Astrocyte (in vitro differentiated cells and primary cell): ENCODE results near the gene SAV1. TPM values are rescaled to one million over a fixed set of nuclear protein-coding genes. Genes with fewer than 3 reads are reported as not detected.
"Not testable (repeated sequence)": the region's sequence is repeated elsewhere in the genome, so short reads cannot be mapped to it uniquely, and the experiment has no call there.

Source experiments
- DNase-seq: peaks from one replicate; pipeline ENCODE4 v3.0.0-alpha.2; 2010; ENCODE audit warnings: low read depth
- FAIRE-seq: peaks from 2 replicates; lab custom pipeline; 2011; peaks lifted over from hg19 to GRCh38; lab: Jason Lieb, UNC
- H2AFZ ChIP-seq: 2 replicates; pipeline ENCODE4 v1.6.0; 2012; ENCODE audit warnings: low read depth, low read length, inconsistent platforms
- H3K27ac ChIP-seq: 2 replicates; pipeline ENCODE4 v1.5.1; 2011; ENCODE audit warnings: low read depth, low read length, inconsistent platforms
- H3K27me3 ChIP-seq: 2 replicates; pipeline ENCODE4 v1.6.0; 2011; ENCODE audit warnings: low read length, inconsistent platforms; ENCODE audit not compliant: insufficient read depth
- H3K36me3 ChIP-seq: 2 replicates; pipeline ENCODE4 v1.5.1; 2011; ENCODE audit warnings: low read length, inconsistent platforms; ENCODE audit not compliant: insufficient read depth
- H3K4me1 ChIP-seq: 2 replicates; pipeline ENCODE4 v1.5.1; 2011; ENCODE audit warnings: low read length, inconsistent platforms; ENCODE audit not compliant: insufficient read depth
- H3K4me2 ChIP-seq: 2 replicates; pipeline ENCODE4 v1.6.0; 2012; ENCODE audit warnings: low read length, inconsistent platforms
- H3K4me3 ChIP-seq: 2 replicates; pipeline ENCODE4 v1.5.1; 2011; ENCODE audit warnings: low read depth, mild to moderate bottlenecking, low read length, inconsistent platforms; ENCODE audit not compliant: insufficient read depth
- H3K79me2 ChIP-seq: 2 replicates; pipeline ENCODE4 v1.6.0; 2012; ENCODE audit warnings: mild to moderate bottlenecking, low read length, inconsistent platforms; ENCODE audit not compliant: insufficient read depth
- H3K9ac ChIP-seq: 2 replicates; pipeline ENCODE4 v1.6.0; 2012; ENCODE audit warnings: mild to moderate bottlenecking, low read length, inconsistent platforms
- H3K9me3 ChIP-seq: 2 replicates; pipeline ENCODE4 v1.5.1; 2012; ENCODE audit warnings: low read depth, mild to moderate bottlenecking, low read length, inconsistent platforms; ENCODE audit not compliant: insufficient read depth
- H4K20me1 ChIP-seq: 2 replicates; pipeline ENCODE4 v1.6.0; 2012; ENCODE audit warnings: low read length, inconsistent platforms; ENCODE audit not compliant: insufficient read depth
- H3K27ac Mint-ChIP-seq: one replicate; pipeline ENCODE4 v1.8.0; 2021; ENCODE audit warnings: mild to moderate bottlenecking, mixed read lengths; ENCODE audit not compliant: unreplicated experiment
- H3K27me3 Mint-ChIP-seq: one replicate; pipeline ENCODE4 v1.8.0; 2021; ENCODE audit warnings: low read depth, mixed read lengths; ENCODE audit not compliant: unreplicated experiment
- H3K36me3 Mint-ChIP-seq: one replicate; pipeline ENCODE4 v1.8.0; 2021; ENCODE audit warnings: low read depth, mixed read lengths; ENCODE audit not compliant: unreplicated experiment
- H3K4me1 Mint-ChIP-seq: one replicate; pipeline ENCODE4 v1.8.0; 2021; ENCODE audit warnings: low read depth, mixed read lengths; ENCODE audit not compliant: unreplicated experiment
- H3K4me3 Mint-ChIP-seq: one replicate; pipeline ENCODE4 v1.8.0; 2021; ENCODE audit warnings: mild to moderate bottlenecking, moderate library complexity, mixed read lengths; ENCODE audit not compliant: unreplicated experiment
- H3K9me3 Mint-ChIP-seq: one replicate; pipeline ENCODE4 v1.8.0; 2021; ENCODE audit warnings: mild to moderate bottlenecking, mixed read lengths; ENCODE audit not compliant: unreplicated experiment
- EZH2 ChIP-seq: IDR thresholded peaks from 2 replicates; pipeline ENCODE4 v1.6.1; 2012; ENCODE audit warnings: mild to moderate bottlenecking, low read length, inconsistent platforms; ENCODE audit not compliant: insufficient read depth
- total RNA-seq: library from RNA; stranded (reverse); gene quantifications from 2 replicates; pipeline ENCODE4 v1.2.1, GENCODE V29; 2021
- TF ChIP-seq, protein P1 (sequence below): IDR thresholded peaks from 2 replicates; pipeline ENCODE4 v1.5.1; 2011; ENCODE audit warnings: low read depth, mild to moderate bottlenecking, inconsistent platforms, low read length, moderate library complexity; ENCODE audit not compliant: insufficient read depth

SAV1 gene
- total RNA-seq, 1 donor from 2014 or later, result 26.3 TPM

GRCh38 chr14:50664579-50664978 is 3.5 kb downstream of the SAV1 start:
- not testable (repeated sequence) for H2AFZ ChIP-seq, H3K4me3 ChIP-seq, H3K36me3 ChIP-seq, H3K4me2 ChIP-seq, H3K4me3 Mint-ChIP-seq, H3K9me3 ChIP-seq, H3K27me3 ChIP-seq, H3K27ac ChIP-seq, H3K9ac ChIP-seq, H3K9me3 Mint-ChIP-seq, DNase-seq, H3K27me3 Mint-ChIP-seq, H3K27ac Mint-ChIP-seq, H3K4me1 ChIP-seq, H3K4me1 Mint-ChIP-seq
- Histone ChIP-seq H3K79me2 (peaks cover 61% of the 10 kb centered on the region), H4K20me1 (peaks cover 20% of the 10 kb centered on the region)
- FAIRE-seq, result peak; percentile 32
- peaks cover 15% of the 10 kb centered on the region for H3K36me3 Mint-ChIP-seq

DNA sequence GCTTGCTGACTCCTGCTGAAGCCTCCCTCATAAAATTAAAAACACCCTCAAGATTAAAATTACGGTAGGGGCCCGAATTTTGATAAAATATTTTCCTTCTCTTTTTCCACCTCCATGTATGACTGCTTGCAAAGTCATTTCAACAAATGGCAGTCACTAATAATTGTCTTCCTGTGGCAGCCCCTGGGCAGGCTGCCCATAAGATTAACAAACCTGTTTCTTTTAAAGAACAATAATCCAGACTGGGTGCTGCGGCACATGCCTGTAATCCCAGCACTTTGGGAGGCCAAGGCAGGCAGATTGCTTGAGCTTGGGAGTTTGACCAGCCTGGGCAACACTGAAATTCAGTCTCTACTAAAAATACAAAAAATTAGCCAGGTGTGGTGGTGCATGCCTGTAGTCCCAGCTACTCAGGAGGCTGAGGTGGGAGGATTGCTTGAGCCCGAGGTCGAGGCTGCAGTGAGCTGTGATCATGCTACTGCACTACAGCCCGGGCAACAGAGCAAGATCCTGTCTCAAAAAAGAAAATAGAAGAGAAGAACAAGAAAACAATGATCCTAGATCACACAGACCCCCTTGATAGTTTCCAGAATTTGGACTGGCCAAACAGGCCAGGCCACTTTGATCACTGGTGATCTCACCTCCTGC is 8.7 kb downstream of the SAV1 start:
- no peaks in the 10 kb centered on the region for H3K27me3 Mint-ChIP-seq
- FAIRE-seq (no peak), DNase-seq (no peak)
- H3K27ac ChIP-seq, result no peak overlapping the region
- H3K9ac ChIP-seq, result no peak overlapping the region
- H3K4me1 ChIP-seq, result peaks cover 5% of the 10 kb centered on the region
- TF ChIP-seq EZH2, result no peak
- TF ChIP-seq, protein P1, sequence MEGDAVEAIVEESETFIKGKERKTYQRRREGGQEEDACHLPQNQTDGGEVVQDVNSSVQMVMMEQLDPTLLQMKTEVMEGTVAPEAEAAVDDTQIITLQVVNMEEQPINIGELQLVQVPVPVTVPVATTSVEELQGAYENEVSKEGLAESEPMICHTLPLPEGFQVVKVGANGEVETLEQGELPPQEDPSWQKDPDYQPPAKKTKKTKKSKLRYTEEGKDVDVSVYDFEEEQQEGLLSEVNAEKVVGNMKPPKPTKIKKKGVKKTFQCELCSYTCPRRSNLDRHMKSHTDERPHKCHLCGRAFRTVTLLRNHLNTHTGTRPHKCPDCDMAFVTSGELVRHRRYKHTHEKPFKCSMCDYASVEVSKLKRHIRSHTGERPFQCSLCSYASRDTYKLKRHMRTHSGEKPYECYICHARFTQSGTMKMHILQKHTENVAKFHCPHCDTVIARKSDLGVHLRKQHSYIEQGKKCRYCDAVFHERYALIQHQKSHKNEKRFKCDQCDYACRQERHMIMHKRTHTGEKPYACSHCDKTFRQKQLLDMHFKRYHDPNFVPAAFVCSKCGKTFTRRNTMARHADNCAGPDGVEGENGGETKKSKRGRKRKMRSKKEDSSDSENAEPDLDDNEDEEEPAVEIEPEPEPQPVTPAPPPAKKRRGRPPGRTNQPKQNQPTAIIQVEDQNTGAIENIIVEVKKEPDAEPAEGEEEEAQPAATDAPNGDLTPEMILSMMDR, result no peak
- H3K9me3 Mint-ChIP-seq, result no peaks in the 10 kb centered on the region
- H3K27ac Mint-ChIP-seq, result no peak overlapping the region
- no peaks in the 10 kb centered on the region for H3K9me3 ChIP-seq
- no peak overlapping the region for H3K4me3 ChIP-seq
- H3K4me2 ChIP-seq, result no peak overlapping the region
- H3K4me3 Mint-ChIP-seq, result no peak overlapping the region
- H3K4me1 Mint-ChIP-seq, result peaks cover 20% of the 10 kb centered on the region
- H3K36me3 ChIP-seq, result peaks cover 3% of the 10 kb centered on the region
- H3K79me2 ChIP-seq, result peaks cover 54% of the 10 kb centered on the region
- H3K27me3 ChIP-seq, result no peaks in the 10 kb centered on the region
- H2AFZ ChIP-seq, result no peak overlapping the region
- H4K20me1 ChIP-seq, result peaks cover 8% of the 10 kb centered on the region
- H3K36me3 Mint-ChIP-seq, result peaks cover 18% of the 10 kb centered on the region

DNA sequence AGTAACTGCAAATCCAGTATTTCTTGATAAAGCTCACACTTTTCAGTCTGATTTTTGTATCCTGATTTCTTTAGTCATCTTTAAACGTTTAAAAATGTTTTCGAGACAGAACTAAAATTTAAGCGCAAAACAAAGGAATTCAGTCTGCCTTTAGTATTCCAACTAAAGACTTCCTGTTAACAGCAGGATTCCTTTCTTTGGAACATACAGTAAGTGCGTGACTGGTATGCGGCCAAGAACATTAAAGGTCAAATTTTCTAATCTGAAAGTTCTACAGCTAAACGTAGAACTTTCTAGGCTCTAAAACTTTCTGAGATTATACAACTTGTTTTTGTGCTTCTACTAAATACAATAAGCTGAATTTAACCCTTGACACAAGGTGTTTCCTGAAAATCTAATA is 9.9 kb downstream of the SAV1 start:
- Mint-ChIP-seq H3K27me3 (no peaks in the 10 kb centered on the region), H3K27ac (peak overlapping the region; percentile 92), H3K9me3 (no peaks in the 10 kb centered on the region), H3K4me1 (peaks cover 15% of the 10 kb centered on the region), H3K4me3 (no peak overlapping the region), H3K36me3 (peaks cover 14% of the 10 kb centered on the region)
- peak; percentile 57 for DNase-seq
- Histone ChIP-seq H4K20me1 (peaks cover 10% of the 10 kb centered on the region), H3K79me2 (peaks cover 53% of the 10 kb centered on the region), H3K36me3 (peaks cover 3% of the 10 kb centered on the region), H3K9ac (peak overlapping the region; percentile 58), H3K27me3 (no peaks in the 10 kb centered on the region), H2AFZ (no peak overlapping the region), H3K9me3 (no peaks in the 10 kb centered on the region), H3K4me2 (peak overlapping the region; percentile 72), H3K27ac (peak overlapping the region; percentile 35), H3K4me1 (peaks cover 5% of the 10 kb centered on the region), H3K4me3 (no peak overlapping the region)
- TF ChIP-seq EZH2, result no peak
- TF ChIP-seq, protein P1, result no peak
- FAIRE-seq, result peak; percentile 29
